Measurements from ENCODE around the gene HYAL3. TPM values are rescaled to one million over a fixed set of nuclear protein-coding genes. Genes with fewer than 3 reads are reported as not detected.

The HYAL3 gene
- 1 to 10 TPM; 1.7 to 1.8 TPM for total RNA-seq
- long read RNA-seq, partial matches to known transcripts, result 0 of 3 reads
- long read RNA-seq, other reads (novel, unspliced or antisense), result 0 of 3 reads

DNA sequence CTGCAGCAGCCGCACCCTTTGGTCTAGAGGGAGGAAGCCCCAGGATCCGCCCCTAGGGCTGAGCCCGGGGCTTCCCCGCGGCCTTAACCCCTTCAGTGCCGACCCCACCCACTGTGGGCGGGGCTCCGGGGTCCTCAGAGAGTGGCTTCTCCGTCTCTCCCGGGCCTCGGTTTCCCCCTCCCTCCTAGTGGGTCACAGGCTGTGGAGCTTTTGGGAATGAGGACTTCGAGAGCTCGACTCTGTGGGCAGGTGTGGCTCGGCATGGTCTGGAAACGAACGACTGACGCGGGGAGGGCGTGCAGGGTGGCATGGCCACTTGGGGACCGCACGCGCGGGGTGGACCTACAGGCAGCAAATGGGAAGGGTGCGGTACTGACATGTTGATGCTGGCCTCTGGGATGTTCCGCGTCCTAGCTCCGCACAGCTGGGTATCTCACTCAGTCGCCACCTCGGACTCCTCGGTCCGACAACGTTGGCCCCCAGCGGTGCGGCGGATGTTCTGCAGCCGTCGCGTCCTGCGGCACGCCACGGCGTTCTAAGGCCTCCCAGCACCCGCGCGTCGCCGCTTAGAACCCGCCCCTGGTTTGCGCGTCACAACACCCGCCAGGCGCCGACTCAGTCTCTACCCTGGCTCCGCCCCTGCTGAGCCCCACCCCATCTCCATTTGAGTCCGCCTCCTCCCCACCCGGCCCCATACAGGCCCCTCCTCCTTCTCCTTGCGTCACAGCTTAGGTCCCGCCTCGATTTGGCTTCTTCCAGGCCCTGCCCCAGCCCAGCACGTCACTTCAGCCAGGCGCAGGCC is at the start of gene HYAL3, which contains the start of gene NAA80:
Gene HYAL3 (minus strand): TSS at position 570 of the 802 bp plus-strand sequence. CDS start 3,803 bp downstream, outside the sequence.
Gene NAA80 (minus strand): TSS at position 570 of the 802 bp plus-strand sequence. CDS start 1,942 bp downstream, outside the sequence.
- ATAC-seq, result peak; percentile 91 to 94
- intact Hi-C loops (cut with DNase I), result no loop called here
- peak; percentile 99 for DNase-seq

DNA sequence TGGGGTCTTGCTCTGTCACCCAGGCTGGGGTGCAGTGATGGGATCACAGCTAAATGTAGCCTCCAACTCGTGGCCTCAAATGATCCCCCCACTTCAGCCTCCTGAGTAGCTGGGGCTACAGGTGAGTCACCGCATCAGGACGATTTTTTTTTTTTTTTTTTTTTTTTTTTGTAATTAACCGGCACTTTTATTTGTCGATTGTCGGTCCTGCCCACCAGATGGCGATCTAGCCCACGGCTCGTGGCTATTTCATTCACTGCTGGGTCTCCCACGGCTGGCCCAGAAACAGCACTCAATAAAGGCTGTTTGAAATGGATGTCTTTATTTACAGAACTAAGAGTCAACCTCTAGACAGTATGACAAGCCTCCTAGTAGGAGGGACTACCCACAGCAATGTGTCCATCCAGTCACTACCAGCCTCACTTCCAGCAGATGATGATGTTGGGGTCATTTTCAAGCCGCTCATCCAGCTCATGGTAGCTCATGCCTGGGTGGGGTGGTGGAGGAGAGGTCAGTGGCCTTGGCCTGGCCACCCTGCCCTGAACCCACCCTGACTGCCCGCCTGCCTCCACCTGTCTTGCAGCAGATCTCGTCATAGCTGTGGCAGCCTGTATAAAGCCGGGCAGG is 48.1 kb upstream of the HYAL3 start:
- no peak for ATAC-seq
- intact Hi-C loops (cut with DNase I), result loop anchor here (5.0 kb wide), 2 partner anchors 195 to 265 kb away; partner anchors contain the start of gene CISH (in 1 of the 2)
- DNase-seq, result peak; percentile 68

DNA sequence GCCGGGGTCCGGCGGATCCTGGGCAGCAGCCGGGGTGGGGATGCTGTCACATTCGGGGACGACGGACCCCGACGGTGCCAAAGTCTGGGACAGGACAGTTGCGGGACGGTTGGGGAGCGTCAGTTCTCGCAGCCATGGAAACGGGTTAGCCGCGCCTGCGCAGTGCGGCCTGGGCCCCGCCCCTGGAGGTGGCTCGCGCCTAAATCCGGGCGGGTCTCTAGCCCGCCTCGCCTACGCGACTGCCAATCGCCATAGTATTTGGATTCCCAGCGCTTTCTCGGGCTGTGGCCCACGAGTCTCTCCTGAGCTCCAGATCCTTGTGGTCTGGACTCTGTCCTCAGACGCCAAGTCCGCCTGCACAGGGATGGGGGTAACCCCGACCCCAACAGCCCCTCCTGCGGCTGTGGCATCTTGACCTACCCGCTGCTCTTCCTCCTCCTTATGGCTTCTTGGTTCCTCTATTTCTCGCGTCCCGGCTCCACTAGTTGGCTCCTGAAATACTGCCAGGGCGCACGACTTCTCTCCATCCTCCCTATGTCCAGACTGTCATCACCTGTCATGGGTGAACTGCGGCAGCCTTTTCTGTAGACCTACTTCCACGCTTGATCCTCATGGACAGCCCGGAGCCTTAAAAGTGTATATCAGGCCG is 46.5 kb upstream of the HYAL3 start, which contains the start of gene ZMYND10:
Gene ZMYND10 (minus strand): TSS at position 147 of the 649 bp plus-strand sequence. CDS start 153 bp downstream, outside the sequence.
- DNase-seq (peak; percentile 81), ATAC-seq (peak; percentile 45 to 46)
- intact Hi-C loops (cut with DNase I), result loop anchor here (5.0 kb wide), 2 partner anchors 197 to 267 kb away; partner anchors contain the start of gene CISH (in 1 of the 2)

GRCh38 chr3:50345008-50345407 is 45.8 kb upstream of the HYAL3 start:
- intact Hi-C loops (cut with DNase I), result loop anchor here (5.0 kb wide), 2 partner anchors 197 to 267 kb away; partner anchors contain the start of gene CISH (in 1 of the 2)
- no peak for DNase-seq
- no peak for ATAC-seq

DNA sequence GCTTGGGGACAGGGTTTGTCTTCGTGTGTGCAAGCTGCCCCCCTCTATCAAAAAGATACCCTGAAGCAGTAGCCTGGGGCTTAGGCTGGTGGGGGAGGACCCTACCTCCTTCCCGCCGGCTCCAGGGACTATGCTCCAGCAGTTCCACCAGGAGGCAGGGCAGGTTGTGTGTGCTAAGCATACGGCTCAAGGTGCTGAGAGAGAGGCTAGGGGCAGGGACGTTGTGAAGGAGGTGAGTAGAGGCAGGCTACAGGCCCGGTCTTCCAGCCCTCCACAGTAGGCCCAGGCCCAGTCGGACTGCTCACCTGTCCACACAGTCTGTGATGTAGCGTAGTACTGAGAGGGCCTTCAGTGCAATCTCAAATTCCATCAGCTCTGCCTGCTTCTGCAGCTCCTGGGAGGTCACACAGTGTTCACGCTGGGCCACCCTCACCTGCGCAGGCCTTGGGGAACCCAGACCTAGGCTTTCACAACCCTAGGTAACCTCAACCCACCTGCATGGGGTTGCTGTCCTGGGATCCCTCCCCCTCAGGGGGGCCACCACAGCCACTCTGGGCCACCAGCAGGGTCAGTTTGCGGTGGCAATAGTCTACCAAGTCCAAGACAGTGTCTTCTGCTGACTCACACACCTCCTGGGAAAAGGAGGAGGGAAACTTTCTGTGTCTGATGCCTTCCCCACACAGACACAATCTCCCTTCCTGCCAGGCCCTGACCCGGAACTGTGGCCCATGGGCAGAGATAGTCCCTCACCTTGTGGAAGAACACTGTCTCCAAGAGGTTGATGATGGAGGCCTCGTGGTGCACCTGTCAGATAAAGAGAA is 43.8 kb upstream of the HYAL3 start:
- intact Hi-C loops (cut with DNase I), result no loop called here
- ATAC-seq, result no peak

GRCh38 chr3:50341996-50342650 is 42.9 kb upstream of the HYAL3 start:
- no peak for DNase-seq
- intact Hi-C loops (cut with DNase I), result no loop called here
- ATAC-seq, result no peak

More for the DNA sequence above, 43.8 kb upstream of the HYAL3 start:
- DNase-seq, result no peak

DNA sequence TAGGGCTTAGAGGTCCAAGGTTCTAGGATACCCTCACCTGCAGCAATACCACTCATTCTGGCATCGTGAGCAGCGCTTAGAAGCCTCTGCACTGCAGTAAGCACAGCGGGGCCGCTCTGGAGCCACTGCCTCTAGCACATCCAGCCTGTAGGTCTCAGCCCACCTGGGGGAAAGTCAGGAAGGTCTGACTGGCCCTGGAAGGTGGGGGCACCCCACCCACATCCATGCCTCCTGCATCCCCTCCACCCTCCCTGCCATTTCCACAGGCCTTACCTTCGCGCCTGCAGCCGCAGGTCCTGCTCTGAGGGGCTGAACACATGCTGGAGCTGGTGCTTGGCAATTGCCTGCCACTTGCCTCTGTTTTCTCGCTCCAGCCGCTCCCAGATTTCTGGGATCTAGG is 42.3 kb upstream of the HYAL3 start:
- intact Hi-C loops (cut with DNase I), result no loop called here
- DNase-seq (no peak), ATAC-seq (no peak)

DNA sequence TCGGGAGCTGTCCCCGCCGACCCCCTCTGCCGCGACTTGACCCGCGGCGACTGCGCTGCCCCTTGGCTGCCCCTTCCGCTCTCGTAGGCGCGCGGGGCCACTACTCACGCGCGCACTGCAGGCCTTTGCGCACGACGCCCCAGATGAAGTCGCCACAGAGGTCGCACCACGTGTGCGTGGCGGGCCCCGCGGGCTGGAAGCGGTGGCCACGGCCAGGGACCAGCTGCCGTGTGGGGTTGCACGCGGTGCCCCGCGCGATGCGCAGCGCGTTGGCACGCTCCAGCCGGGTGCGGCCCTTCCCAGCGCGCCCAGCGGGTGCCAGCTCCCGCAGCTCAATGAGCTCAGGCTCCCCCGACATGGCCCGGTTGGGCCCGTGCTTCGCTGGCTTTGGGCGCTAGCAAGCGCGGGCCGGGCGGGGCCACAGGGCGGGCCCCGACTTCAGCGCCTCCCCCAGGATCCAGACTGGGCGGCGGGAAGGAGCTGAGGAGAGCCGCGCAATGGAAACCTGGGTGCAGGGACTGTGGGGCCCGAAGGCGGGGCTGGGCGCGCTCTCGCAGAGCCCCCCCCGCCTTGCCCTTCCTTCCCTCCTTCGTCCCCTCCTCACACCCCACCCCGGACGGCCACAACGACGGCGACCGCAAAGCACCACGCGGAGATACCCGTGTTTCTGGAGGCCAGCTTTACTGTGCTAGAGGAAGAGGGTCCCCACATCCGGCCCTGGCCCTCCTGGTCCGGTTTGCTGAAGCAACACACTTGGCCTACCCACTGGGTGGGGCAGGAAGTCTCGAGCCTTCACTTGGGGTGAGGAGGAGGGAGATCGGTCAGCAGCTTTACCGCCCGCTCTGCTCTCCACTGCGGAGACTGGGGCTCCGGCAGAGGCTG is 41.5 kb upstream of the HYAL3 start, which contains the start of gene RASSF1:
Gene RASSF1 (minus strand): TSS at position 389 of the 882 bp plus-strand sequence. CDS start 31 bp downstream, at position 358.
- ATAC-seq (peak; percentile 21 to 47), DNase-seq (peak; percentile 86)
- intact Hi-C loops (cut with DNase I), result no loop called here

GRCh38 chr3:50340147-50340447 is 40.9 kb upstream of the HYAL3 start:
- no peak for ATAC-seq
- intact Hi-C loops (cut with DNase I), result no loop called here
- no peak for DNase-seq

DNA sequence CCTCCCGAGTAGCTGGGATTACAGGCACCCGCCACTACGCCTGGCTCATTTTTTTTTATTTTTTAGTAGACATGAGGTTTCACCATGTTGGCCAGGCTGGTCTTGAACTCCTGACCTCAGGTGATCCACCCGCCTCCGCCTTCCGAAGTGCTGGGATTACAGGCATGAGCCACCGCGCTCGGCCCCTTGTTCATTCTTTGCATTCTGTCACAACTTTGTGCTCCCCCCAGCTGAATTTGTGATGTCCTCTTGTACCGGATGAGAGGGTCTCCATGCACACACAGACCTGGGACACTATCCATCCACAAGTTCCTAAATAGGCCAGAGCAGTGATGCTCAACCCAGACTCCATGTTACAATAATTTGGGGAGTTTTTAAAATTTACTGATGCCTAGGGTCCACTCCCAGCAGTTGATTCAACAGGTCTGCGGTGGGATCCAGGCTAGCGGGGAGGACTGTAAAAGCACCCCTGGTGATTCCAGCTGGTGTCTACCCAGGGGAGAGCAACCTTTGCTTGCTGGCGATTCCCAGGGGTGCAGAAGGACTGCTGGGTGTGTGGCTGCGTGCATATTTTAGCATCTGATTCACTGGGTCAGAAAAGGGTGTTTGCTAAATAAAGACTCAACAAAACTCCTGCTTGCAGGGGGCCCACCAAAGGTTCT is 40.4 kb upstream of the HYAL3 start:
- DNase-seq (no peak), ATAC-seq (no peak)
- intact Hi-C loops (cut with DNase I), result no loop called here

- intact Hi-C loops (cut with DNase I), result no loop called here
- ATAC-seq, result no peak
- no peak for DNase-seq
Observed at GRCh38 chr3:50338965-50339364, 39.8 kb upstream of the HYAL3 start.

- peak; percentile 100 for DNase-seq
- ATAC-seq, result peak; percentile 88 to 89
- intact Hi-C loops (cut with DNase I), result no loop called here
Observed at GRCh38 chr3:50337175-50337861, 38.1 kb upstream of the HYAL3 start.

- DNase-seq, result no peak
- ATAC-seq, result peak in 1 of 2 donors; percentile 35
Observed at GRCh38 chr3:50336452-50337174, 37.4 kb upstream of the HYAL3 start.

GRCh38 chr3:50334339-50335075 is 35.3 kb upstream of the HYAL3 start:
- no peak for ATAC-seq
- no peak for DNase-seq
- intact Hi-C loops (cut with DNase I), result no loop called here

More at GRCh38 chr3:50336452-50337174, 37.4 kb upstream of the HYAL3 start:
- intact Hi-C loops (cut with DNase I), result no loop called here
